HepG2 (cell line): ENCODE results near the gene CES2. TPM values are rescaled to one million over a fixed set of nuclear protein-coding genes. Genes with fewer than 3 reads are reported as not detected.

ENCODE experiments used
- ARID5B ChIP-seq: IDR thresholded peaks from 2 replicates; pipeline ENCODE4 v1.4.0; 2020; ENCODE audit warnings: mild to moderate bottlenecking, missing genetic modification reagents
- ARNT ChIP-seq: fragments of 450-650 bp; IDR thresholded peaks from 2 replicates; pipeline ENCODE4 v1.6.1; 2017
- ATF3 ChIP-seq: sonication (generic); formaldehyde crosslinking; IDR thresholded peaks from 2 replicates; pipeline ENCODE4 v1.4.0; 2020; ENCODE audit warnings: missing genetic modification reagents
- CAMTA2 ChIP-seq: sonication (generic); formaldehyde crosslinking; IDR thresholded peaks from 2 replicates; pipeline ENCODE4 v1.4.0; 2020; ENCODE audit warnings: mild to moderate bottlenecking, missing genetic modification reagents, borderline replicate concordance
- E2F2 ChIP-seq: sonication (generic); formaldehyde crosslinking; IDR thresholded peaks from 2 replicates; pipeline ENCODE4 v1.4.0; 2020; ENCODE audit warnings: missing genetic modification reagents, borderline replicate concordance
- HNF1B ChIP-seq: sonication (generic); formaldehyde crosslinking; IDR thresholded peaks from 2 replicates; pipeline ENCODE4 v1.5.1; 2020; ENCODE audit warnings: mild to moderate bottlenecking, moderate library complexity, missing genetic modification reagents
- PAF1 ChIP-seq: IDR thresholded peaks from 2 replicates; pipeline ENCODE4 v1.6.1; 2016; ENCODE audit warnings: missing genetic modification reagents, missing compliant biosample characterization
- RAD21 ChIP-seq: fragments of 450-650 bp; formaldehyde crosslinking; IDR thresholded peaks from 2 replicates; pipeline ENCODE4 v1.5.0; 2020; ENCODE audit warnings: mild to moderate bottlenecking
- TEAD3 ChIP-seq: optimal IDR thresholded peaks from 2 replicates; pipeline ENCODE3; 2016; ENCODE audit warnings: borderline replicate concordance
- THYN1 ChIP-seq: sonication (generic); formaldehyde crosslinking; IDR thresholded peaks from 2 replicates; pipeline ENCODE4 v1.8.1; 2023; ENCODE audit warnings: low read depth, mild to moderate bottlenecking, moderate library complexity, missing genetic modification reagents, borderline replicate concordance
- TP53 ChIP-seq: sonication (generic); formaldehyde crosslinking; conservative IDR thresholded peaks from 2 replicates; pipeline ENCODE4 v1.4.0; 2020; ENCODE audit warnings: missing genetic modification reagents
- ZGPAT ChIP-seq: IDR thresholded peaks from 2 replicates; pipeline ENCODE4 v1.6.1; 2016; ENCODE audit warnings: mild to moderate bottlenecking
- ZMYM3 ChIP-seq: sonication (generic); formaldehyde crosslinking; IDR thresholded peaks from 2 replicates; pipeline ENCODE4 v1.5.1; 2020; ENCODE audit warnings: mild to moderate bottlenecking, missing genetic modification reagents
- ZMYM4 ChIP-seq: sonication (generic); formaldehyde crosslinking; IDR thresholded peaks from 2 replicates; pipeline ENCODE4 v1.8.1; 2023; ENCODE audit warnings: mild to moderate bottlenecking, missing genetic modification reagents
- ZNF263 ChIP-seq: sonication (generic); formaldehyde crosslinking; IDR thresholded peaks from 2 replicates; pipeline ENCODE4 v1.4.0; 2020; ENCODE audit warnings: missing genetic modification reagents
- ZNF343 ChIP-seq: sonication (generic); formaldehyde crosslinking; IDR thresholded peaks from 2 replicates; pipeline ENCODE4 v1.4.0; 2020; ENCODE audit warnings: mild to moderate bottlenecking, missing genetic modification reagents
- ZNF350 ChIP-seq: sonication (generic); formaldehyde crosslinking; IDR thresholded peaks from 2 replicates; pipeline ENCODE4 v1.4.0; 2020; ENCODE audit warnings: mild to moderate bottlenecking, low read depth, missing genetic modification reagents, borderline replicate concordance
- ZNF550 ChIP-seq: sonication (generic); formaldehyde crosslinking; IDR thresholded peaks from 2 replicates; pipeline ENCODE4 v1.4.0; 2020; ENCODE audit warnings: mild to moderate bottlenecking, missing genetic modification reagents, borderline replicate concordance
- ZNF710 ChIP-seq: sonication (generic); formaldehyde crosslinking; IDR thresholded peaks from 2 replicates; pipeline ENCODE4 v1.5.0; 2020; ENCODE audit warnings: mild to moderate bottlenecking, missing genetic modification reagents, borderline replicate concordance
- polyA plus RNA-seq, 8 experiments: library from polyadenylated mRNA; depleted of rRNA in 3 of 8; stranded (reverse) in 7 of 8; unstranded in 1 of 8; fragments of >200 nt; fragmentation: Illumina TruSeq in 4 of 8; extraction: Trizol in 4 of 8; gene quantifications; 2 replicates each; pipeline versions ENCODE4 v1.2.1 to v1.2.3, GENCODE V29; 2011 to 2016; ENCODE audit warnings: low read depth in 4 of 8, missing spikeins in 1 of 8, mixed read lengths in 1 of 8; ENCODE audit not compliant: insufficient read depth in 1 of 8
- total RNA-seq, 5 experiments: library from RNA; depleted of rRNA; stranded (reverse); fragments of >200 nt; fragmentation: Illumina TruSeq; extraction: Trizol; gene quantifications; 2 replicates each; pipeline ENCODE4 v1.2.3, GENCODE V29; 2016; ENCODE audit warnings: low read depth in 1 of 5

Gene CES2
- total and polyA plus RNA-seq, 2 of the 13 experiments (the other 11 are each of a cell fraction or from before 2014, with no cell fraction given): 50.6 to 63.8 TPM

- peak; percentile 52 for TF ChIP-seq ARID5B (CRISPR knock-in tag)
- TF ChIP-seq ZNF550: no peak
- peak; percentile 46; the same call in 1 of the 2 replicates for TF ChIP-seq ZGPAT (CRISPR knock-in tag)
- TF ChIP-seq HNF1B: 0 out of 2 replicates have a peak, but pooled peaks have one; percentile 31
- no peak for TF ChIP-seq ZNF263 (CRISPR knock-in tag)
- TF ChIP-seq ZMYM3 (CRISPR knock-in tag): no peak
- no peak for TF ChIP-seq E2F2 (CRISPR knock-in tag)
- TF ChIP-seq ATF3 (CRISPR knock-in tag): peak; percentile 88
- TF ChIP-seq TEAD3 (CRISPR knock-in tag): no peak
- TF ChIP-seq RAD21 (CRISPR knock-in tag): no peak
- TF ChIP-seq PAF1 (CRISPR knock-in tag): no peak
- no peak for TF ChIP-seq CAMTA2 (CRISPR knock-in tag)
- TF ChIP-seq ZNF343 (CRISPR knock-in tag): no peak
- no peak for TF ChIP-seq ZNF350 (CRISPR knock-in tag)
- TF ChIP-seq ZNF710 (CRISPR knock-in tag): no peak
- no peak for TF ChIP-seq TP53 (CRISPR knock-in tag)
- no peak for TF ChIP-seq THYN1 (CRISPR knock-in tag)
- no peak for TF ChIP-seq ARNT
- TF ChIP-seq ZMYM4 (CRISPR knock-in tag): no peak
These were observed 35.2 kb upstream of the CES2 start (continued) for GRCh38 chr16:66899945-66900710.
